ENCODE results near the gene RBM20.

The RBM20 gene

DNA sequence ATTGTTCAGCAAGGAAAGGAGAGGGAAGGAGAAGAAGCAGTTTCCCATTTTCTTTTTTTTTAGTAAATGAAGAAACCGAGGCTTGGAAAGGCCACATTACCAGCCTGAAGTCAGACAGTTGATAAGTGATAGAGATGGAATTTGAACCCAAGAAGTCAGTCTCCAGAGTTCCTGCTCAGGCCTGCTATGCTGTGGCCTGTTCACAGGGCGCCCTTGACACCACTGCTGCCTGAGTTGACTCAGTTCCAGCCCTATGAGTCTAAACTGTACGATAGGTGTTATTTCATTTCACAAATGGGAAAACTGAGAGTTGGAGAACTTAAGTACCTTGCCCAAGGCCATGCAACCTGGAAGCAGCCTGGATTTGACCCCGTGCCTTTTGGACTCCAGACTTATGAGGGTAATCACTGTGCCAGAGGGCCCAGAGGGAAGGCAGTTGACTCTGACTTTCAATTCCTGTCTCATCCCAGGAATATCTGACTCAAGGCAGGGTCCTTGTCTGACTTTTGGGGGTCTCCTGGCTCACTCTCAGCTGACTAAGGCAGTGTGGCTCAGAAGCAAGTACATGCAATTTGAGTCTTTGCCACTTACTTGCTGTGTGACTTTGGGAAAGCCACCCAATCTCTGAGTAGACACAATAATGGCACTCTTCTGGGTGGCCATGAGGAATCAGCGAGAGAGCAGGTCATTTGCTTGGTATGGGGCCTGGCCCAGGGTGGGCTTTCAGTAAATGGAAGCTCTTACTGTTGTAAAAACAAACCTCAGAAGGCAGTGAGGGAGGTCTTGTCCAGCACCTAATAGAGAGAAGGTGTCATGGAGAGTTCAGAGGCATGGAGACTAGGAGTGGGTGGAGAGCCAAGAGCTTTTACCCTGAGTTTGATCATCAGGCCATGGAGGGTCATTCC lies 17.9 kb upstream of the RBM20 start:
- H3K4me3 ChIP-seq (replicated peaks; ENCODE audit: low read depth, low read length): no peak overlapping the region
- DNase-seq (ENCODE audit: extremely low read depth, low read depth): no peak
- TF ChIP-seq, protein P1, sequence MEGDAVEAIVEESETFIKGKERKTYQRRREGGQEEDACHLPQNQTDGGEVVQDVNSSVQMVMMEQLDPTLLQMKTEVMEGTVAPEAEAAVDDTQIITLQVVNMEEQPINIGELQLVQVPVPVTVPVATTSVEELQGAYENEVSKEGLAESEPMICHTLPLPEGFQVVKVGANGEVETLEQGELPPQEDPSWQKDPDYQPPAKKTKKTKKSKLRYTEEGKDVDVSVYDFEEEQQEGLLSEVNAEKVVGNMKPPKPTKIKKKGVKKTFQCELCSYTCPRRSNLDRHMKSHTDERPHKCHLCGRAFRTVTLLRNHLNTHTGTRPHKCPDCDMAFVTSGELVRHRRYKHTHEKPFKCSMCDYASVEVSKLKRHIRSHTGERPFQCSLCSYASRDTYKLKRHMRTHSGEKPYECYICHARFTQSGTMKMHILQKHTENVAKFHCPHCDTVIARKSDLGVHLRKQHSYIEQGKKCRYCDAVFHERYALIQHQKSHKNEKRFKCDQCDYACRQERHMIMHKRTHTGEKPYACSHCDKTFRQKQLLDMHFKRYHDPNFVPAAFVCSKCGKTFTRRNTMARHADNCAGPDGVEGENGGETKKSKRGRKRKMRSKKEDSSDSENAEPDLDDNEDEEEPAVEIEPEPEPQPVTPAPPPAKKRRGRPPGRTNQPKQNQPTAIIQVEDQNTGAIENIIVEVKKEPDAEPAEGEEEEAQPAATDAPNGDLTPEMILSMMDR (IDR thresholded peaks at IDR 0.05; ENCODE audit: low read depth, low read length, missing control alignments): no peak

DNA sequence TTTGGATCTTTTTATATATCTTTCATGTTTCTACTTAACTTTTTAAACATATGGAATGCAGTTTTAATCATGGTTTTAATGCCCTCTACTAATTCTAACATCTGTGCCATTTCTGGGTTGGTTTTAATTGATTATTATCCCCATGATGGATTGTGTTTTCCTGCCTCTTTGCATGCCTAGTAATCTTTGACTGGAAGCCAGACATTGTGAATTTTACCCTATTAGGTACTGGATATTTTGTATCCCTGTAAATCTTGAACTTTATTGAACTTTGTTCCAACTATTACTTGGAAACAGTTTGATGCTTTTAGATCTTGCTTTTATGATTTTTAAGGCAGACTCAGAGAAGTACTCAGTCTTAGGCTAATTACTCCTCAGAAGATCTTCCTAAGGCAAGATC lies 16.0 kb upstream of the RBM20 start:
- no peak for DNase-seq (ENCODE audit: extremely low read depth, low read depth)
- no peak overlapping the region for H3K4me3 ChIP-seq (replicated peaks; ENCODE audit: low read depth, low read length)
- TF ChIP-seq, protein P1 (IDR thresholded peaks at IDR 0.05; ENCODE audit: low read depth, low read length, missing control alignments): no peak

DNA sequence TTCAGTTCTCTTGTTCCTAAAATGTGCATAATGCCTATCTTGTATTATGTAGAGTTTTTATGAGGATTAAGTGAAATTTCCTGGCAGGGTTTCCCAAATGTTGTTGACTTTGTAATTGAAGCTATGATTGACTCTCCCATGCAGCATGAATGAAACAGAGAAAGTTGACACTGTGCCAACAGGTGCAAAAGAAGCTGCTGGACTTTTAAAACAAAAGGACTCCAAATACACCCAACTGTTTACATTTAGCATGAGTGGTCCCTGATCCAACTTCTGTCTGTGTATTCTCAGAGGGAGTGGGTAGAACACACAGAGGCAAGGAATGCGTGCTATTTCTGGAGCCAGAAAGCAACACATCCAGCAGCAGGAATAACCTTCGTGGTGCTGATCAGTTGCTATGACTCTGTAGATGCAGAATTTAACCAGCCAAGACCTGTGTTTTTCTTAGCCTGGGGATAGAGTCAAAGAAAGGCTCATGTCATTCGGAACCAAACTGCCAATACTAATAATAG lies 14.4 kb upstream of the RBM20 start:
- TF ChIP-seq, protein P1 (IDR thresholded peaks at IDR 0.05; ENCODE audit: low read depth, low read length, missing control alignments): no peak
- no peak for DNase-seq (ENCODE audit: extremely low read depth, low read depth)
- H3K4me3 ChIP-seq (replicated peaks; ENCODE audit: low read depth, low read length): no peak overlapping the region

DNA sequence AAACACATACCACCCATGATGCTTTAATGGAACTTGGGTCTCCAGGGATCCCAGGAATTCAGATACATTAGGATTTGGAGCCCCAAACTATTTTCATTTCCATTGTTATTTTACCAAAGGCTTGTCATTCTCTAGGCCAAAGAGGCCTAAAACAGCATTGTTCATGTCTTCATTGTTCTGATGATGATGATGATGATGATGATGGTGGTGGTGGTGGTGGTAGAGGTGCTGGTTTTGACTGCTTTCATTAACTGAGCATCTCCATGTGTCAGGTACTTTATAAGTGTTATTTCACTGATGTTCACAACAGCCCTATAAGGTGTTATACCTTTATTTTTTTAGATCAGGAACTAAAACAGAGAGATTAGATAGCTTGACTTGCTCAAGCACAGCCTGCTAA lies 12.2 kb upstream of the RBM20 start:
- DNase-seq (ENCODE audit: extremely low read depth, low read depth): no peak
- no peak overlapping the region for H3K4me3 ChIP-seq (replicated peaks; ENCODE audit: low read depth, low read length)
- TF ChIP-seq, protein P1 (IDR thresholded peaks at IDR 0.05; ENCODE audit: low read depth, low read length, missing control alignments): no peak

DNA sequence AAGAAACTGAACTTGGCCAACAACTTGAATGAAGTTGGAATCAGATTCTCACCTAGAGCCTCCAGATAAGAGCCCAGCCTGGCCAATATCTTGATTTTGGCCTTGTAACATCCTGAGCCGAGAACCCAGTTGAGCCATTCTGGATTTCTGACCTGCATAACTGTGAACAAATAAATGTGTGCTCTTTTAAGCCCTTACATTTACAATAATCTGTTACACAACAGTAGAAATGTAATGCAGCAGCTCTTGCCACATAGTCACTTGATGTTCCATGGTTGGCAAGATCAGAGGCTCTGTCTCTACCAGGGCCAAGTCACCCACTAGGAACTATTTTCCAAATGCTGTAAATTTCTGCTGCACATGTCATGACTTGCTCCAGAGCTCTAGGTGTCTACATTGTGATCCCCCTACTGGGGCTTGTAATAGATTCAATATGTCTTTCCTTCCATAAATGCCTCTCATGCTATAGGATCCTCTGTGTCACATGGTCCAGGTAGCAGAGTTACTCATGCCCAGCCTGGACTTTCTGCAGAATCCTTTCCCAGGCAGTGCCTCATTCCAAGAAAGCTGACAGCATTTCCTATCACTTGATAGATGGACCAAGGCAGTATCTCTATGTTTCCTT lies 11.4 kb upstream of the RBM20 start:
- DNase-seq (ENCODE audit: extremely low read depth, low read depth): no peak
- H3K4me3 ChIP-seq (replicated peaks; ENCODE audit: low read depth, low read length): no peak overlapping the region
- TF ChIP-seq, protein P1 (IDR thresholded peaks at IDR 0.05; ENCODE audit: low read depth, low read length, missing control alignments): no peak

DNA sequence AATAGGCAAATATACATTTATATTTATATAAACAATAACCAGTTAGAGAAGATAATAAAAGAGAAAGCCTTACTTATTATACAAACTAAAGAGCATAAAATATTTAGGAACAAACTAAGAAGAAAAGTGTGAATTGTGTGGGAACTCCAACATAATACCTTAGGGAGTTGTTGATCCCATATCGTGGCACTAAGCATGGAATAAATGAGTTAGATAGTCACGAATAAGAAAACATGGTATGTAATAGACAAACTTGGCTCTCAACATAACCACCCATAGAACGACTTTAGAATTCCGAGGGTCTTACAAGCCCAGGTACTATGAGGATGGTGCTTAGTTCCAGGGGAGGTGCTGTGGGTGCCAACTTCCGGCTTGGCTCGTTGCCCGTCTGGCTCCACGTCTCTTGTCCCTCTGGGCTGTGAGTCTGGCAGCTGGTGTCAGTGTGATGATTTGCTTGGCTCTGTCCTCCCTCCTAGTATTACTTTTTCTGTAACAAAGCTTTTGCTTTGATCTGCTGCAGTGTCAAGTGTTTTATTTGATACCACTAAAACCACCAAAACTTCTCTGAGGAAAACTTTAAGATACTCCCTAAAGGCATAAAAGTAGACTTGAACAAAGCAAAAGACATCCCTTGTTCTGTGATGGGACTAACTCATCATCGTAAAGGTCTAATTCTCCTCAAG lies 9.5 kb upstream of the RBM20 start:
- no peak for DNase-seq (ENCODE audit: extremely low read depth, low read depth)

More for the DNA sequence above, 9.5 kb upstream of the RBM20 start:
- H3K4me3 ChIP-seq (replicated peaks; ENCODE audit: low read depth, low read length): no peak overlapping the region
- TF ChIP-seq, protein P1 (IDR thresholded peaks at IDR 0.05; ENCODE audit: low read depth, low read length, missing control alignments): no peak
